ENCODE results near the gene FRY. TPM values are rescaled to one million over a fixed set of nuclear protein-coding genes. Genes with fewer than 3 reads are reported as not detected.

FRY gene
- total RNA-seq, 2 experiments from 2014 or later: 13.1 to 13.8 TPM

DNA sequence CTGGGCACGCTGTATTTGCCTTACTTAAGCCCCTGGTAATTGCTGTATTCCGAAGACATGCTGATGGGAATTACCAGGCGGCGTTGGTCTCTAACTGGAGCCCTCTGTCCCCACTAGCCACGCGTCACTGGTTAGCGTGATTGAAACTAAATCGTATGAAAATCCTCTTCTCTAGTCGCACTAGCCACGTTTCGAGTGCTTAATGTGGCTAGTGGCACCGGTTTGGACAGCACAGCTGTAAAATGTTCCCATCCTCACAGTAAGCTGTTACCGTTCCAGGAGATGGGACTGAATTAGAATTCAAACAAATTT is 284.4 kb downstream of the FRY start:
- Mint-ChIP-seq H3K27me3 (no peaks in the 10 kb centered on the region), H3K36me3 (ENCODE audit: low read depth) (peaks cover 26% of the 10 kb centered on the region), H3K4me3 (peak overlapping the region; percentile 95), H3K9me3 (no peaks in the 10 kb centered on the region), H3K27ac (peak overlapping the region; percentile 98), H3K4me1 (peaks cover 42% of the 10 kb centered on the region)
- no peak for DNase-seq
- ChIA-PET POLR2A (interaction anchor here (0.6 to 5.2 kb wide), 36 partner anchors 10 to 1699 kb away, joined by 3 to 121 read pairs (median 6); partner anchors contain the start of genes N4BP2L1, N4BP2L2, PDS5B and RFC3), CTCF (interaction anchor here (1.1 to 3.4 kb wide), 4 partner anchors 28 to 406 kb away, joined by 3 to 17 read pairs (median 8); no protein-coding TSS in a partner anchor)

DNA sequence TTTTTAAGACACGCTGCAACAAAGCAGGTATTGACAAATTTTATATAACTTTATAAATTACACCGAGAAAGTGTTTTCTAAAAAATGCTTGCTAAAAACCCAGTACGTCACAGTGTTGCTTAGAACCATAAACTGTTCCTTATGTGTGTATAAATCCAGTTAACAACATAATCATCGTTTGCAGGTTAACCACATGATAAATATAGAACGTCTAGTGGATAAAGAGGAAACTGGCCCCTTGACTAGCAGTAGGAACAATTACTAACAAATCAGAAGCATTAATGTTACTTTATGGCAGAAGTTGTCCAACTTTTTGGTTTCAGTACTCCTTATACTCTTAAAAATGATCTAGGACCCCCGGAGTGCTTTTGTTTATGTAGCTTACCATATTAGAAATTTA is 284.9 kb downstream of the FRY start:
- Mint-ChIP-seq H3K27me3 (no peaks in the 10 kb centered on the region), H3K27ac (peak overlapping the region; percentile 98), H3K36me3 (ENCODE audit: low read depth) (peaks cover 26% of the 10 kb centered on the region), H3K9me3 (no peaks in the 10 kb centered on the region), H3K4me1 (peaks cover 42% of the 10 kb centered on the region), H3K4me3 (peak overlapping the region; percentile 95)
- ChIA-PET CTCF (interaction anchor here (2.0 to 3.4 kb wide), 3 partner anchors 70 to 407 kb away, joined by 6 to 17 read pairs (median 10); no protein-coding TSS in a partner anchor), POLR2A (interaction anchor here (0.7 to 5.2 kb wide), 7 partner anchors 10 to 269 kb away, joined by 3 to 121 read pairs (median 11); partner anchors contain the start of genes N4BP2L1, N4BP2L2 and PDS5B)
- no peak for DNase-seq

GRCh38 chr13:32317716-32318465 is 286.3 kb downstream of the FRY start:
- DNase-seq: no peak
- ChIA-PET POLR2A (interaction anchor here (5.2 kb wide), 1 partner anchor 109 kb away, joined by 121 read pairs; the partner anchor contains the start of gene N4BP2L1), CTCF (interaction anchor here (0.7 to 2.5 kb wide), 3 partner anchors 10 to 268 kb away, joined by 3 to 8 read pairs (median 3); no protein-coding TSS in a partner anchor)
- H3K36me3 Mint-ChIP-seq (ENCODE audit: low read depth): peaks cover 32% of the 10 kb centered on the region
- no peaks in the 10 kb centered on the region for H3K9me3 Mint-ChIP-seq
- peaks cover 42% of the 10 kb centered on the region for H3K4me1 Mint-ChIP-seq
- no peaks in the 10 kb centered on the region for H3K27me3 Mint-ChIP-seq
- H3K27ac Mint-ChIP-seq: no peak overlapping the region
- no peak overlapping the region for H3K4me3 Mint-ChIP-seq

DNA sequence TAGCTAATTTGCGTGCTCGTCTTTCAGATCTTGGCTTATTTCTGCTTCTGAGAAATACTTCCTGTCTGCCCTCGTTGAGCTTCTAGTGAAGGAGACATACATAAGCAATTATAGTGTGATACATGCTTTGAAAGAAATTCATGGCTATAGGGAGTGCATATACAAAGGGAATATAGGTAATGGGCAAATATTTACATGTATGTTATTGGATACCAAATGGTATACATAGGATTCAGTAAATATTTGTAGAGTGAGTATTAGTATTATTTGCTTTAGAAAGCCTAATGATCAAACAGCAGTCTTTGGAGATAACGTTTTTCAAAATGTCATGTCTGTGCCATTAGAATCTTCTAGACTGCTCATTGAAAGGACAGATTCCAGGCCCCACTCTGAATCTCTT is 289.0 kb downstream of the FRY start:
- ChIA-PET CTCF (interaction anchor here (1.6 kb wide), 1 partner anchor 156 kb away, joined by 3 read pairs; no protein-coding TSS in a partner anchor), POLR2A (no interaction called here)
- Mint-ChIP-seq H3K27me3 (no peaks in the 10 kb centered on the region), H3K9me3 (no peaks in the 10 kb centered on the region), H3K27ac (peak overlapping the region; percentile 4), H3K36me3 (ENCODE audit: low read depth) (peaks cover 41% of the 10 kb centered on the region), H3K4me1 (peaks cover 31% of the 10 kb centered on the region), H3K4me3 (no peak overlapping the region)
- no peak for DNase-seq

DNA sequence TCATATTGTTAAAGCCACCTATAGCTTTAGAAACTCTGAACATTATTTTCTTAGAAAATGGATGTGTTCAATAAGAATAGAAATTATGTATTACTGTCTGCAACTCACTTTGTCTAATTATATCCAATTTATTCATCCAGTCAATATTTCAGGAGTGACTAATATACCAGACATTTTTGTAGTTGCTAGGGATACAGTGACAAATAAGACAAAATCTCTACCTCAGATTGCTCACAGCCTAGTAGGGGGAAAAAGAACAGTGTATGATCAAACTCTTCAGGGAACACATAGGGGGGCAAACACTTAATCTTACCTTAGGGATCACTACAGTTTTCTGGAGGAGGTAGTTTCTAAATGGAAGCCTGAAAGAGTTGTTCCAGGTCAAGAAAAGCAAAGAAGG is 292.3 kb downstream of the FRY start:
- Mint-ChIP-seq H3K9me3 (no peaks in the 10 kb centered on the region), H3K4me1 (peaks cover 15% of the 10 kb centered on the region), H3K27ac (no peak overlapping the region), H3K27me3 (no peaks in the 10 kb centered on the region), H3K4me3 (no peak overlapping the region), H3K36me3 (ENCODE audit: low read depth) (peaks cover 44% of the 10 kb centered on the region)
- DNase-seq: no peak
- CTCF ChIA-PET: interaction anchor here (0.8 to 1.2 kb wide), 2 partner anchors 9 to 13 kb away, joined by 3 read pairs; partner anchors contain the start of genes BRCA2 and ZAR1L
- POLR2A ChIA-PET: interaction anchor here (0.8 kb wide), 1 partner anchor 9 kb away, joined by 5 read pairs; the partner anchor contains the start of genes BRCA2 and ZAR1L

- H3K9me3 Mint-ChIP-seq: peaks cover 2% of the 10 kb centered on the region
- POLR2A ChIA-PET: no interaction called here
Measured at GRCh38 chr13:32330441-32330840, 298.9 kb downstream of the FRY start.

DNA sequence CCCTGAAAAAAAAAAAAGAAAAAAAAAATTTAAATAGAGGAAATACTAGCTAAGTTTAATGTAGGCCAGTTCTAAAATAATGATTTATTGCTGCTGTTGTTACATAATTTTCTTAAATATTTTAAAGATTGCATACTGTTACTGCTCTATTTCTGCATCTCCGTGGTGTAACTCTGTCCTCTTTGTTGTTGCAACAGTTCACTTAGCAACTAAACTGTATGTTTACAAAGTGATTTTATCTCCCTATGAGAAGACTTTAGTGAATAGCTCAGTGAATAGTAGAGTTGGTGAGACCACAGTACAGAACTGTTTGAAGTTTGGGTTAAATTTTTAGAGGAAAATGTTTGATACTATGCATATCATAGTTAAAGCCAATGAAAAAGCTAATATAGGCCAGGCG is 303.1 kb downstream of the FRY start:
- Mint-ChIP-seq H3K9me3 (peaks cover 5% of the 10 kb centered on the region), H3K4me3 (no peak overlapping the region), H3K36me3 (ENCODE audit: low read depth) (peaks cover 81% of the 10 kb centered on the region), H3K27me3 (no peaks in the 10 kb centered on the region), H3K27ac (no peak overlapping the region), H3K4me1 (no peaks in the 10 kb centered on the region)
- ChIA-PET CTCF (interaction anchor here (1.4 kb wide), 1 partner anchor 10 kb away, joined by 4 read pairs; no protein-coding TSS in a partner anchor), POLR2A (interaction anchor here (0.8 to 4.3 kb wide), 2 partner anchors 13 to 20 kb away, joined by 3 to 19 read pairs; partner anchors contain the start of genes BRCA2 and ZAR1L)
- no peak for DNase-seq

More at GRCh38 chr13:32330441-32330840, 298.9 kb downstream of the FRY start:
- no peaks in the 10 kb centered on the region for H3K4me1 Mint-ChIP-seq
- no peaks in the 10 kb centered on the region for H3K27me3 Mint-ChIP-seq
- no peak overlapping the region for H3K27ac Mint-ChIP-seq
- CTCF ChIA-PET: no interaction called here
- DNase-seq: no peak
- no peak overlapping the region for H3K4me3 Mint-ChIP-seq
- H3K36me3 Mint-ChIP-seq (ENCODE audit: low read depth): peaks cover 54% of the 10 kb centered on the region

DNA sequence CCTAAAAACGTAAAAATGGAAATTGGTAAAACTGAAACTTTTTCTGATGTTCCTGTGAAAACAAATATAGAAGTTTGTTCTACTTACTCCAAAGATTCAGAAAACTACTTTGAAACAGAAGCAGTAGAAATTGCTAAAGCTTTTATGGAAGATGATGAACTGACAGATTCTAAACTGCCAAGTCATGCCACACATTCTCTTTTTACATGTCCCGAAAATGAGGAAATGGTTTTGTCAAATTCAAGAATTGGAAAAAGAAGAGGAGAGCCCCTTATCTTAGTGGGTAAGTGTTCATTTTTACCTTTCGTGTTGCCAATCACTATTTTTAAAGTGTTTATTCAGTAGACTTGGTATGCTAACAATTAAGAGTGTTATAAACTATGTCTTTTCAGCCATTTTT is 309.3 kb downstream of the FRY start:
- no peak for DNase-seq
- POLR2A ChIA-PET: no interaction called here
- H3K36me3 Mint-ChIP-seq (ENCODE audit: low read depth): peaks cover 49% of the 10 kb centered on the region
- no peak overlapping the region for H3K4me3 Mint-ChIP-seq
- peaks cover 2% of the 10 kb centered on the region for H3K4me1 Mint-ChIP-seq
- no peak overlapping the region for H3K27ac Mint-ChIP-seq
- H3K9me3 Mint-ChIP-seq: peaks cover 7% of the 10 kb centered on the region
- CTCF ChIA-PET: no interaction called here
- H3K27me3 Mint-ChIP-seq: no peaks in the 10 kb centered on the region

DNA sequence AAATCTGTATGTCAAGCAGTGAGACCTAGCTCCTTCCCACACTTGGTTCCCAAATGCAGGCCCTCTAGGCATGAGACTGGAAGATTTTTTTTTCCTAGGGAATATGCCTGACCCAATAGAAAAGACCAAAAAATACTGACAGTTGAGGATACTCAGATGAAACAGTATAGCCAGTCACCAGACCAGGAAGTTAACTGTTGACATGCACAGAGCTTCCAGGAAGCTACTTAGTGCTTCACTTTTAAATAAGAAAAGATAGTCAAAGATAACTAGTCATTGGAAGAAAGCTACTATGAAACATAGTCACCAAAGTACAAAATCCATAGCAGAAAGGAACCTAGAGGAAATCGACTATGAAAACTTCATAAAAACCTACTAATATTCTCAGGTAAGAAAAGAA is 316.1 kb downstream of the FRY start:
- DNase-seq: no peak
- ChIA-PET CTCF (no interaction called here), POLR2A (interaction anchor here (0.6 to 2.3 kb wide), 2 partner anchors 32 to 73 kb away, joined by 3 to 7 read pairs; partner anchors contain the start of genes BRCA2 and ZAR1L)
- Mint-ChIP-seq H3K4me1 (peaks cover 10% of the 10 kb centered on the region), H3K4me3 (no peak overlapping the region), H3K27me3 (no peaks in the 10 kb centered on the region), H3K27ac (no peak overlapping the region), H3K36me3 (ENCODE audit: low read depth) (peaks cover 48% of the 10 kb centered on the region), H3K9me3 (no peaks in the 10 kb centered on the region)
